ENCODE measurements around the gene TRIM7.
"Not testable (repeated sequence)": the region's sequence is repeated elsewhere in the genome, so short reads cannot be mapped to it uniquely, and the experiment has no call there.

Gene TRIM7

DNA sequence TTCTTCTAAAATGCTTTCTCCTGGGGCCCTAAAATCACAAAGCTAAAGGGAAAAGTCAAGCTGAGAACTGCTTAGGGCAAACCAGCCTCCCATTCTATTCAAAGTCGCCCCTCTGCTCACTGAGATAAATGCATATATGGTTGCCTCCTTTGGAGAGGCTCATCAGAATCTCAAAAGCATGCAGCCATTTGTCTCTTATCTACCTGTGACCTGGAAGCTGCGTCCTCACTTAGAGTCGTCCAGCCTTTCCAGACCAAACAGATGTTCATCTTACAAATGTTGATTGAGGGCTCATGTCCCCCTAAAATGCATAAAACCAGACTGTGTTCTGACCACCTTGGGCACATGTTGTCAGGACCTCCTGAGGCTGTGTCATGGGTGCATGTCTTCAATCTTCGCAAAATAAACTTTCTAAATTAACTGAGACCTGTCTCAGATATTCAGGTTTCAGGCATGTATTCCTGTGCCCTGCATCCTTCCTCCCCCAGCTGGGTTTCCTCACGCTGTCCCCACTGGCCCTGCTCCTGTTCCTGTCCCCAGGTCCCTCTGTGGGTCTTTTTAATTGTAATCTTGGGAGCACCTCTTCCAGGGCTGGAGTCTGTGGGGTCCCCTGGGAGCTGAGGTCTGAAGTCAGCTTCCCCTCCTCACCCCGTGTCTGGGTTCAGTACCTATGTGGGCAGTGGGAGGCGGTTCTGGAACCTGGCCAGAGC lies 57.9 kb downstream of the TRIM7 start, which contains the start of gene OR2V2:
Gene OR2V2, plus strand, starts transcription at position 660 of the 710 bp plus-strand sequence. CDS start 7,357 bp downstream, outside the sequence.
- not testable (repeated sequence) for DNase-seq

DNA sequence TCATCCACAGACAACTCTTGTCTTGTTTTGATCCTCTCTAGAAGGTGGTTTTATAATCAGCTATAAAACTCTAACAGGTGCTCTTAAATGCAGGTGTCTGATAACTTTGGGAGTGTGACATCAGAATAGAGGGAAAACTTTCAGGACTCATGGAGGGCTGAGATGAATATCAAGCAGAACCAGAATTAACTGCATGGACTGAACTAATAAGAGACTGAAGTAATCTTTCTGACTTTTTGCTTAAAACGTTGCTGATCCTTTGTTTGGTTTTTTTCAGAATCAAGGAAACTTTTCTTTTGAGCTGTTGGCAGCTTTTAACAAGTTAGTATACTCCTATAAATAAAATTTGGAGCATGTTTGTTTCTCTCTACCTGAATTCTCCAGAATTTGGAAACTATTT lies 59.9 kb downstream of the TRIM7 start:
- DNase-seq = no peak
